Stimulated activated CD4-positive, alpha-beta T cell treated with anti-CD3 and anti-CD28 coated beads, Interleukin-15, amount 100 ng/mL, for 48 hours (primary cell): ENCODE data around the gene TLE3.
A peak's percentile ranks its signal among the peaks of the same experiment; 100 is the strongest.
"Not testable (repeated sequence)": the region's sequence is repeated elsewhere in the genome, so short reads cannot be mapped to it uniquely, and the experiment has no call there.

ENCODE experiments used
- DNase-seq, 2 donors: peaks; one replicate each; pipeline ENCODE4 v3.0.0-alpha.2; 2020; ENCODE audit warnings: low read depth in 2 of 2

TLE3 gene

GRCh38 chr15:70097321-70098152, at the start of gene TLE3:
TLE3 (minus strand) TSS chr15:70097917; CDS start chr15:70096798, 1,119 bp downstream.
- DNase-seq: peak; percentile 95 to 96

GRCh38 chr15:70147178-70147760, 49.6 kb upstream of the TLE3 start:
- no peak for DNase-seq

GRCh38 chr15:70146771-70147170, 49.1 kb upstream of the TLE3 start:
- no peak for DNase-seq

GRCh38 chr15:70146162-70146561, 48.4 kb upstream of the TLE3 start:
- no peak for DNase-seq

DNA sequence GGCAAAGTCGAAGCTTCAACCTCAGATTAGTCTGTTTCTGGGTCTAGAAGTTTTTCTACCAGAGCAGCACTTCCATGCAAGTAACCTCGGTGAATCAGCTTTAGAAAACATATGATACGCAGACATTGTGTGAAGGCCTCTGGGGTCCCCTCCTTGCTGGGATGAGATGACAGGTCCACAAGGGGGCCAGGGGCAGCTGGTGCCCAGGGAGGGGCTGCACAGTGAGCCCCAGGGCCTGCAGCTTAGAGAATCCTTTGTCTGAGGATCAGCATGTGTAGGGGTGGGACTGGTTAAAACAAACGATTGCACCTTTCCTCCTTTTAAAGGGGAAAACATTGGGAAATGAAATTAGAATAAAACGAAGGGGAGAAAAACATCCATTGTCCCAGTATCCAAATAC, 47.5 kb upstream of the TLE3 start:
- DNase-seq: no peak

DNA sequence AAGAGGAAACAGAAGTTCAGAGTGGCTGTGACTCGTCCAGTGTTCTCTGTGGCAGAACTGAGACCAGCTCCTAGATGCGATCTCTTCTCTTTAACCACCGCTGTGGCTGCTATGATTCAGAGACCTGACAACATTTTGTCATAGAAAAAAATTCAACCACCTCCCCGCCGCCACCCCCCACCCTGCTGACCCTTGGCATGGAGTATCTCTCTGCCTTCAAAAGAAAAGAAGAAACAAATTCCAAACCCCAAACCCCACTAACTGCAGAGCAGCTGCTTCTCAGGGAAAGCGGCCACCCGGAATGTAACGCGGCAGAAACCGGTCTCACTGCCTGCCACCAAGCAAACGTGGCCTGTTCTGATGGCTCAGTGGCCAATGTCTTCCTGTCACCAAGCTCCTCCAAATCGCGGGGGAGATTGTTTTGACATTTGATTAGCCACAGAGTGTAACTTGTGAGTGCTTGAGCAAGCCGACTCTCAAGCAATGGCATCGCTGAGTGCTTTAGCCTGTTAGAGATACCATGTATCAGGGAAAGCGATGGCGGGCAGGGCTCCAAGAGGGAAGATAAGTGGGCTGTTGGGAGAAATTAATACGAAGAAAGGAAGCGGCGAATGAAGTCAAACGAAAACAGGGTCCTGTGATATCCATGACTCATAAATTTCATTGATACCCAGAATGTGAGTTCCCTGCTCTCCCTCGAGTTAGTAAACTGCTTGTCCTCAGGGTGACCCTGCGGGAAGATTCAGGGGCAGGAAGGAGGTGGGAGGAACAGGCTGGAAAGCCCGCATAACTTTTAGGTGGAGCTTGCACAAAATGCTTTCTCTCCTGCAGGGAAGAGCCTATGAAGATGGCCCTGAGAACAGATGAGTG, 44.8 kb upstream of the TLE3 start:
- peak; percentile 38 to 50 for DNase-seq

GRCh38 chr15:70142072-70142321, 44.3 kb upstream of the TLE3 start:
- DNase-seq: no peak

DNA sequence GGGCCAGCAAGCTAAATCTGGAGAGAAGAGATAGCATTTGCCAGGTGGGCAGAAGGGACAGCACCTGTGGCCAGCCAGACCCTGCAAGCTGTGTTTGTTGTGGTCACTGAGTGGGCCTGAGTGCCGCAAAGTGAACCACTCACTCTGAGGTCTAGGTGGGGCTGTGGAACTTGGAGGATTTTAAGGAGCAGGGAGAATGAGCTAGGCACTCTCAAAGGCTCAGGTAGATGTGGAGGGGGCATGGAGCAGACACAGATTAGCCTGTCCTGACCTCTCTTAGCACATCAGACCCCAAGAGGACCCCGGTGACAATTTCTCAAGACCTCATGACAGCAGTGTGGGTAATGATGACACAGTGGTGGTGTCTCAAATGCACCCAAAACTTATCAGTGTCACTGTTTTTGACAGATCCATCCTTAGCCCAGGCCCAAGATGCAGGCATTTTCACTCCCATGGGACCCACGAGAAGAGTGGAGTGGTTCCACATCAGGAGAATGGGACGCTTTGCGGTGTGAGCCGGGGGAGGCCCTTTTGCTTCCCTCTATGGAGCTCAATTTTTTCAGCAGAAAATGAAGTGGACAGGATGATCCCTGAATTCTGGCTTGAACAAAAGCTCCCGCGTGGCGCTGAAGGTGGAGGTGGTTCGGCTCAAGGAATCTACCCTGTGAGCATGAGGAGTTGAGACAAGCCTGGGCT, 43.8 kb upstream of the TLE3 start:
- no peak for DNase-seq

DNA sequence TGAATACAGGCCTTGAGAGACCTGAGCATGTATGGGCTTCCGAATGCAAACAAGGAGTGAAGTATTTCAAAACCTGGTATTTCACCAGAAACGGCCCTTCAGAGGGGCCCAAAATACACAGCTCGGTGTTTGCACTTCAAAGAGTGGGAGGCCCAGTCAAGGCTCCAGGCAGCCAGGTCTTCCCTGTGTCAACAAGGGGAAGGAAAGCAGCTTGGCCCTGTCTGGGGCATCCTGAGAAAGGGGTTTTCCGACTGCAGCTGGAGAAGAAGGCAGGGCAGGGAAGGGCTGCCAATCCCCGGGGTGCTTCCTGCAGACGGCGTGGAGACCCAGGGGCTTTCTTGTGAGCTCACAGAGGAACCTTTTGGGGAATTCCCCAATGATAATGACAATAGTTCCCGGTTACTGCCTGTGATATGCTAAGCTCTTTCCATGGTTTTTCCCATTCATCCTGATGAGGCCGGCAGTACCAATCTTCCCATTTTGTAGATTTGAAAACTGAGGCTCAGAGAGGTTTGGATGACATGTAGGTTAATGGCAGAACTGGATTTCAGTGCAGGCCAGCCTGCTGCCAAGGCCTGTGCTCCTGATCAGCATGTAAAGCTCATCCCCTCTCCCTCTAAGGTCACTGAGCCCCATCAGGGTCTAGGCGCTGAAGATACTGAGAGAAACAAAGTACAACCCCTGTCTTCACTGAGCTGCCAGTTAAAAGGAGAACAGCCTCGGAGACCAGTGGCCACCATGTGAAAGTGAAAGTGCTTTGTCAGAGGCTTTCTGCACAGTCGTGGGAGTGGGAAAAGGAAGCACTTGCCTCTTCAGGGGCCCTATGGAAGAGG, 43.0 kb upstream of the TLE3 start:
- DNase-seq: no peak

GRCh38 chr15:70140025-70140542, 42.4 kb upstream of the TLE3 start:
- DNase-seq: no peak

GRCh38 chr15:70137967-70138366, 40.2 kb upstream of the TLE3 start:
- DNase-seq: no peak

- DNase-seq: not testable (repeated sequence)
Measured at GRCh38 chr15:70137021-70137420, 39.3 kb upstream of the TLE3 start.

DNA sequence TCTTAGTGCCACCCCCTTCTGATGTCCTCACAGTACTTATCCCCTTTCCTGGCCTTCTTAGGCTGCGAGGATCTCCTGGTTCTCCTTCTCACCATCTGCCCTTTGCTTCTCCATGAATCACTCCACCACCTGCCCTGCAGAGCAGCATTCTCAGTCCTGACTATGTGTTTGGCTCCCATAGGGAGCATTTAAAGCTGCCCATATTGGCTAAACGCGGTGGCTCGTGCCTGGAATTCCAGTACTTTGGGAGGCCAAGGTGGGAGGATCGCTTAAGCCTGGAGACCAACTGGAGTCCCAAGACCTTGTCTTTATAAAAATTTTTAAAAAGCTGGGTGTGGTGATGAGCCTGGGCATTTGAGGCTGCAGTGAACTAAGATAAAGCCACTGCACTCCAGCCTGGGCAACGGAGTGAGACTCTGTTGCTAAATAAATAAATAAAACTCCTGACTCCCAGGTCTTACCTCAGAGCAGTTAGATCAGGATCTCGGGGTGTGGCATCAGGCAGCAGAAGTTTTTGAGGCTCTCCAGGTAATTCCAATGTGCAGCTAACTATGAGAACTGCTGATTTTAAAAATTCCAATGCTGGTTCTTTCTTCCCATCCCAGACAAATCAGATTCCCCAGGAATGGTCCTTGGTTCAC, 36.2 kb upstream of the TLE3 start:
- no peak for DNase-seq

- DNase-seq: no peak
Measured at GRCh38 chr15:70133296-70133695, 35.6 kb upstream of the TLE3 start.

GRCh38 chr15:70132571-70132970, 34.9 kb upstream of the TLE3 start:
- no peak for DNase-seq

DNA sequence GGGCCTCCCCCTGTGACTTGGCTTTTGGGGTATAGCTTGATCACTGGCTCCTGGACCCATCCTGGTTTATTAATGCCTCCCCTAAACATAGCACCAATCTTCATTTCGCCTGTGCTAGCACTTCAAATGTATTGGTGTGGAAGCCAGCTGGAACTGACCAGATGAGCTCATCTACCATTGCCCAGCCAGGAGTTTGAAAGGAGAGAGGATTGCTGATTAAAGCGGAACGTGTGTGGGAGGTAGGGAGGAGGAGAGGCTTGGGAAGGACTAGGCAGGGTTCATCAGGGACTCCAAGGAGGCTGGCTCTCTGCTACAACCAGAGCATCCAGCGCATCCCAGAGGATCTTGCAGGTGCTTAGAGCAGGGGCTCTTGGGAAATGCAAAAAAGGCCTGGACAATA, 34.4 kb upstream of the TLE3 start:
- no peak for DNase-seq

- no peak for DNase-seq
Measured at GRCh38 chr15:70128414-70129140, 30.9 kb upstream of the TLE3 start.

DNA sequence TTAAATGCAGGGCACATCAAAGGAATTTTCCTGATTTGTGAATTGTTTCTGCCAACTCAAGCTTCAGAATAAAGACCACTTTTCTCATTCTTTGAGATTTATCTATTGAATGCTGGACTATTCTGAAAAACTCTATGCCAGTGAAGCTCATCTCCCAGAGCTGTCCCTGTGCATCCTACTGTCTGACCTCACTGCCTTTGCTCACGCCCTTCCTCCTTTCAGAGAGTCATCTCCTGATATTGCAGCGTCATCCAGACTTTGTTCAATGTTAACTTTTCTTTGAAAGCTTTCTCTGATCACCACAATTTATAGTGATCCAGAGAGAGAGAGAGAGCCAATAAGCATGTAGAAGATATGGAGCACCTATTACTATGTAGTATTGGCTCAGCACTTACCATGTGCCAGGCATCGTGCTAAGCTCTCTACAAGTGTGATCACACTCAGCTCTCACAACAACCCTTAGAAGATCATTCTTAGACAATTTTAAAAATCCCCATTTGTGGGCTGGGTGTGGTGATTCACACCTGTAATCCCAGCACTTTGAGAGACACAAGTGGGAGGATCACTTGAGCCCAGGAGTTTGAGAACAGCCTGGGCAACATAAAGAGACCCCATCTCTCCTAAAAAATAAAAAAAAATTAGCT, 30.2 kb upstream of the TLE3 start:
- no peak for DNase-seq

DNA sequence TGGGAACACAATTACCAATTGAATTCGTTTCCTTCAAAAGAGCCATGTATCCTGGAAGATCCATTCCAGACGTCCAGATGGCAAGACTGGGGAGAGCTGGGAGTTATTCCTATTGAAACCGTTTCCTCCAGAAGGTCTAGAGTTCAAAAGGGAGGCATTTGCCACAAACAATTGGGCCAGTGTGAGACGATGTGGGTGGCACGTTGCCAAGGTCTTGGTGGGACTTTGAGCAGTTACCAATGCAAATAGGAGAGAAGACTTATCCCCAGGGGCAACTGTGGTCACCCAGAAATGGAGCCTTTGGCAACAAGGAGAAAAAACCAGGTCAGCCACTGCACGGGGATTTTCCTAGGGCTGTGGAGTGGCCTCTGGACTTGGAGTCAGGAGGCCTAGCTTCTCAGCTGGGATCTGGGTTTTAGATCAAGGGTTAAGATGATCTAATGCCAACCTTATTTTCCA, 29.6 kb upstream of the TLE3 start:
- DNase-seq: no peak
